ENCODE data around the gene SELENOP. TPM values are rescaled to one million over a fixed set of nuclear protein-coding genes. Genes with fewer than 3 reads are reported as not detected.

The SELENOP gene
- total RNA-seq, 4 donors from 2014 or later: 79.2 to 489 (median 247) TPM

DNA sequence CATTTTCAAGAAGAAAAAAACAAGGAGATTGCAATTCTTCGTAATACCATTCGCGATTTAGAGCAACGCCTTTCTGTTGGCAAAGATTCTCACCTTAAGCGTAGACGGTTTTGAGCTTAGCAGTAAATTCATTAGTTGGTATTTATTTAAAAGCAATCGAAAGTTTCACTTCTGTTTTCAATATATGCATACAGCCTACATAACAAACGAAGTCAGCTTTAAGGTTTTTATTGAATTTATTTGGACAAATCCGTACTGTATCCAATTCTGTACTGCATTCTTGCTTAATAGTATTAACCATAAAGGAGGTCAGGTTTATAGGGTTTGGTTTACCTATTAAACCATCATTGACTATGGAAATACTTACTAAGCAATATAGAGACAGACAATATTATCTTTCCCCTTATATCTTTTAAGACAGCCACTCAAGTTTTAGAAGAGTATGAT, 12.0 kb downstream of the SELENOP start:
- TF ChIP-seq EP300 (IDR thresholded peaks at IDR 0.05): no peak
- TF ChIP-seq CTCF (IDR thresholded peaks at IDR 0.05): no peak
- no peak for ATAC-seq
- H3K9me3 ChIP-seq: peaks cover 0 to 4% (median 0%) of the 10 kb centered on the region in 3 donors
- H3K27ac ChIP-seq: no peak overlapping the region
- no peaks in the 10 kb centered on the region for H3K27me3 ChIP-seq
- WGBS, 2 donors (ENCODE audit: low coverage in 1 of 2): 83 to 92% methylated on average over 9 of the region's 9 CpGs
- H3K4me1 ChIP-seq: no peaks in the 10 kb centered on the region
- H3K36me3 ChIP-seq: peaks cover 0 to 50% of the 10 kb centered on the region in 2 donors
- H3K4me3 ChIP-seq: no peak overlapping the region

DNA sequence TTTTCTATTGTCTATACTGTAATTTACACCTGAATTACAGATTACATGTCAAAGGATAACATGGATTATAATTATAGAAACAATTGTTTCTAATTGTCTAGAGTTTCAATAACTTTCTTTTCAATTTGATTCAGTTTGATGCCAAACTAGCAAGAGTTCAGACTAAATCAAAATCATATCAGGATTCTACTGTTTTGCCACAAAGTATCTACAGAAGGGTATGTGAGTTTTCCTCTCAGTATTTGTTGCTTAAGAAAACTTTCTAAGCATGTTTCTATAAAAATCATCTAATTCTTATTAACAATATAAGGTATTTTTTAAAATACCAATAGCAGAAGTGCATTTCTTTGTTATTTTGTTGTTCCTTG, 12.5 kb downstream of the SELENOP start:
- ATAC-seq: no peak
- H3K36me3 ChIP-seq: peaks cover 0 to 45% of the 10 kb centered on the region in 2 donors
- H3K4me1 ChIP-seq: no peaks in the 10 kb centered on the region
- no peak overlapping the region for H3K27ac ChIP-seq
- H3K9me3 ChIP-seq: peaks cover 0 to 4% (median 0%) of the 10 kb centered on the region in 3 donors
- no peaks in the 10 kb centered on the region for H3K27me3 ChIP-seq
- no peak overlapping the region for H3K4me3 ChIP-seq
- TF ChIP-seq EP300 (IDR thresholded peaks at IDR 0.05) (no peak), CTCF (IDR thresholded peaks at IDR 0.05) (no peak), POLR2AphosphoS5 (IDR thresholded peaks at IDR 0.05) (no peak)

- peaks cover 0 to 4% (median 0%) of the 10 kb centered on the region in 3 donors for H3K9me3 ChIP-seq
- ATAC-seq: no peak
- WGBS, 2 donors (ENCODE audit: low coverage in 1 of 2): 87 to 94% methylated on average over 6 of the region's 6 CpGs
- H3K4me1 ChIP-seq: no peaks in the 10 kb centered on the region
- peaks cover 0 to 38% of the 10 kb centered on the region in 2 donors for H3K36me3 ChIP-seq
- TF ChIP-seq POLR2AphosphoS5 (IDR thresholded peaks at IDR 0.05): no peak
- TF ChIP-seq POLR2A (IDR thresholded peaks at IDR 0.05): no peak
- no peak for TF ChIP-seq EP300 (IDR thresholded peaks at IDR 0.05)
- TF ChIP-seq CTCF (IDR thresholded peaks at IDR 0.05): no peak
- H3K4me3 ChIP-seq: no peak overlapping the region
- H3K27me3 ChIP-seq: no peaks in the 10 kb centered on the region
- no peak overlapping the region for H3K27ac ChIP-seq
Measured at GRCh38 chr5:42798284-42799240, 13.1 kb downstream of the SELENOP start.

DNA sequence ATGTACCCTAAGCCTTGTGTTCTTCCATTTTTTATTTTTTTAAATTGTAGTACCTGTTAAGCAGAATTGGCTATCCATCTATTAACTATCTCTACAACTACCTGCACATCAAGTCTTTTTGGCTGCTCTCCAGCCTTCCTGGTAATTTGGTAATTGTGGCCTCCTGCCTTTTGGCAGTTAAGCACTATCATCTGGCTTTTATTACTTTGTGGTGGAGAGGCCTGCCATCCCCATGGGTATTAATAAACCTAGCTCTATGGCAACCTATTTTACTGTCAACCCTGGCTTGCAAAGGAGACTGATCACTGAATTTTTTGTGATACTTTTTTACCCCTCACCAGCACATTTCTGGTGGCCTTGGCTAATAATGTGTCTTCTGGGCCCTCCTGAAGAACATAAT, 20.5 kb downstream of the SELENOP start:
- peaks cover 0 to 29% (median 0%) of the 10 kb centered on the region in 3 donors for H3K9me3 ChIP-seq
- no peaks in the 10 kb centered on the region for H3K36me3 ChIP-seq
- no peak for TF ChIP-seq EP300 (IDR thresholded peaks at IDR 0.05)
- no peak for TF ChIP-seq POLR2AphosphoS5 (IDR thresholded peaks at IDR 0.05)
- no peak for TF ChIP-seq POLR2A (IDR thresholded peaks at IDR 0.05)
- no peak for TF ChIP-seq CTCF (IDR thresholded peaks at IDR 0.05)
- H3K27ac ChIP-seq: no peak overlapping the region
- H3K27me3 ChIP-seq: no peaks in the 10 kb centered on the region
- no peak for ATAC-seq
- H3K4me1 ChIP-seq: no peaks in the 10 kb centered on the region
- no peak overlapping the region for H3K4me3 ChIP-seq

- WGBS, 2 donors (ENCODE audit: low coverage in 1 of 2): 91 to 100% methylated on average over 1 of the region's 1 CpG
- TF ChIP-seq POLR2AphosphoS5 (IDR thresholded peaks at IDR 0.05): no peak
- Histone ChIP-seq H3K27ac (no peak overlapping the region), H3K36me3 (no peaks in the 10 kb centered on the region), H3K9me3 (peaks cover 0 to 40% (median 0%) of the 10 kb centered on the region in 3 donors), H3K4me3 (no peak overlapping the region), H3K27me3 (no peaks in the 10 kb centered on the region), H3K4me1 (no peaks in the 10 kb centered on the region)
- ATAC-seq: no peak
Measured at GRCh38 chr5:42787845-42788244, 23.8 kb downstream of the SELENOP start.
